ENCODE measurements around the gene CNN2. TPM values are rescaled to one million over a fixed set of nuclear protein-coding genes. Genes with fewer than 3 reads are reported as not detected.
A peak's percentile ranks its signal among the peaks of the same experiment; 100 is the strongest.

Gene CNN2
- total and polyA plus RNA-seq, 2 of the 4 experiments (the other 2 are of a cell fraction): 272 to 395 TPM

GRCh38 chr19:1082928-1083816 is 56.8 kb downstream of the CNN2 start:
- no peak overlapping the region for H2AK5ac ChIP-seq (ENCODE audit: low read depth, low read length)
- dilution Hi-C loops (cut with HindIII; ENCODE audit: low sequenced_read_pairs, unreplicated experiment): no loop called here
- H2AFZ ChIP-seq (replicated peaks; ENCODE audit: low read length, poor library complexity): peak overlapping the region; percentile 21
- H3K23ac ChIP-seq (ENCODE audit: low read depth, low read length): no peak overlapping the region
- intact Hi-C loops (cut with micrococcal nuclease): no loop called here
- in situ Hi-C loops (cut with MboI; ENCODE audit: low sequenced_read_pairs): no loop called here
- H3K56ac ChIP-seq (ENCODE audit: extremely low read depth, insufficient read depth, low read length): no peak overlapping the region
- H4K91ac ChIP-seq (ENCODE audit: insufficient read depth, low read depth, low read length): no peak overlapping the region
- ATAC-seq (ENCODE audit: low read depth) (no peak), DNase-seq (no peak)
- no peak overlapping the region for H3K18ac ChIP-seq (ENCODE audit: low read depth, low read length)
- peaks cover 12% of the 10 kb centered on the region for H3K36me3 ChIP-seq (ENCODE audit: control insufficient read depth, insufficient read depth, low read length)
- H3K9me1 ChIP-seq (ENCODE audit: insufficient read depth, low read length): no peaks in the 10 kb centered on the region
- no peak overlapping the region for H3K4me2 ChIP-seq (ENCODE audit: low read depth, low read length)
- H3K14ac ChIP-seq (replicated peaks; ENCODE audit: low read depth, low read length): no peak overlapping the region
- H3K79me1 ChIP-seq (ENCODE audit: low read depth in 1 of 2, low read length in 2 of 2): no peaks in the 10 kb centered on the region; a peak in 1 of 4 replicates
- 89% methylated on average over 32 of the region's 59 CpGs; no CpG with 5 or more reads in 1 of the 2 experiments for WGBS, 2 experiments (ENCODE audit: extremely low coverage in 2 of 2, insufficient read length in 1 of 2)
- BruUV-seq (replicated peaks): no TSS peak
- H2BK15ac ChIP-seq (ENCODE audit: low read depth, low read length): no peak overlapping the region
- no peak overlapping the region for H3K27ac ChIP-seq (ENCODE audit: insufficient read depth, low read length)
- no peak overlapping the region for H2BK20ac ChIP-seq (ENCODE audit: low read depth, low read length)
- H3K27me3 ChIP-seq (ENCODE audit: control insufficient read depth, insufficient read depth, low read length): no peaks in the 10 kb centered on the region
- H2BK5ac ChIP-seq (ENCODE audit: low read depth, low read length, poor library complexity, severe bottlenecking): no peak overlapping the region
- H2BK120ac ChIP-seq (ENCODE audit: low read depth, low read length): no peak overlapping the region
- peak overlapping the region; percentile 72 for H2AK9ac ChIP-seq (replicated peaks; ENCODE audit: low read depth, low read length, poor library complexity)
- TF ChIP-seq POLR2A (IDR thresholded peaks at IDR 0.05; ENCODE audit: low read depth, low read length) (0 out of 2 replicates have a peak, but pooled peaks have one; percentile 16), MAFK (IDR thresholded peaks at IDR 0.05; ENCODE audit: low read depth, low read length) (no peak)
- H3K4me3 ChIP-seq (ENCODE audit: insufficient read depth, low read depth, low read length): no peak overlapping the region
- CTCF ChIA-PET: no interaction called here
- no peak overlapping the region for H4K5ac ChIP-seq (ENCODE audit: low read depth, low read length)
- H4K20me1 ChIP-seq (ENCODE audit: insufficient read depth, low read length): peaks cover 10% of the 10 kb centered on the region; the same call in 1 of the 2 replicates
- POLR2A ChIA-PET (ENCODE audit: unreplicated experiment): no interaction called here
- H3K9ac ChIP-seq (ENCODE audit: low read depth, low read length): no peak overlapping the region
- H3K4ac ChIP-seq (ENCODE audit: low read depth, low read length): no peak overlapping the region
- no peaks in the 10 kb centered on the region for H3K4me1 ChIP-seq (ENCODE audit: control insufficient read depth, insufficient read depth, low read length)
- H3K9me3 ChIP-seq (ENCODE audit: control insufficient read depth, insufficient read depth, low read length): no peaks in the 10 kb centered on the region
- H4K8ac ChIP-seq (ENCODE audit: low read depth in 2 of 2, low read length in 2 of 2): no peak overlapping the region
